ENCODE measurements around the gene SAMD1. TPM values are rescaled to one million over a fixed set of nuclear protein-coding genes. Genes with fewer than 3 reads are reported as not detected.

Gene SAMD1
- polyA plus RNA-seq, 2 of the 4 experiments (the other 2 are of a cell fraction), result 8.4 to 28.9 TPM

DNA sequence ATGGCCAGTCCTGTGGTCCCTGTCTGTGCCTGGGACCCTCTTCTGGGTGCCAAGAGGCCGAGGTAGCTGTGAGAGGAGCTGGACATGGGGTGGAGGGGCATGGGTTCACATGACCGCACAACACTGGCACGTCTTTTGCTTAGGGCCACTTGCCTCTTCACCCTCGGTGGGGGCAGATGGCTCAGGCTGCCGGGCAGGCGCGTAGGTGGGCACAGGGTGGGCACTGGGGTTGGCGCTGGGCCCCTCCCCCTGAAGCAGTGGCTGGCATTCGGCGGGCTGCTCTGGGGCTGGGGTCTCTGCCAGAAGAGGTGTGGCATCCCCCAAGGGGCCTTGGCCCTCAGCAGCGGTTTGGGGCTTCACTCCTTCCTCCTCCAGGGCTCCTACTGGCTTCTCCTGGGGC lies 37.1 kb downstream of the SAMD1 start:
- no peak for FAIRE-seq
- Histone ChIP-seq H3K4me1 (peaks cover 6% of the 10 kb centered on the region), H3K27ac (no peak overlapping the region), H3K9me3 (0 out of 3 replicates have a peak, but pooled peaks cover under 1% of the 10 kb centered on the region), H3K4me2 (no peak overlapping the region), H3K4me3 (no peak overlapping the region)
- WGBS (ENCODE audit: missing lambda C conversion rate), result 92% methylated on average over 2 of the region's 11 CpGs
- TF ChIP-seq NR3C1 (IDR thresholded peaks at IDR 0.05) (no peak), ZC3H11A (IDR thresholded peaks at IDR 0.05) (no peak), RNF2 (IDR thresholded peaks at IDR 0.05; ENCODE audit: borderline replicate concordance, low read depth) (no peak), JUNB (IDR thresholded peaks at IDR 0.05) (no peak), RAD21 (conservative IDR thresholded peaks at IDR 0.05 in 1 of 2, IDR thresholded peaks at IDR 0.05 in 1 of 2) (no peak), FOSL2 (IDR thresholded peaks at IDR 0.05) (no peak), FOSL2 (CRISPR knock-in tag; IDR thresholded peaks at IDR 0.05) (no peak), BHLHE40 (IDR thresholded peaks at IDR 0.05; ENCODE audit: low read depth, low read length) (no peak), KDM5A (IDR thresholded peaks at IDR 0.05) (no peak), SMC3 (IDR thresholded peaks at IDR 0.05) (no peak), FOXS1 (CRISPR knock-in tag; IDR thresholded peaks at IDR 0.05) (no peak), RFX5 (IDR thresholded peaks at IDR 0.05) (no peak), KDM1A (IDR thresholded peaks at IDR 0.05; ENCODE audit: low read depth) (no peak), GATA3 (IDR thresholded peaks at IDR 0.05; ENCODE audit: borderline replicate concordance) (no peak), ZNF302 (CRISPR knock-in tag; IDR thresholded peaks at IDR 0.05) (no peak), MYC (IDR thresholded peaks at IDR 0.05; ENCODE audit: borderline replicate concordance, low read length) (no peak)
- TF ChIP-seq, protein P1, sequence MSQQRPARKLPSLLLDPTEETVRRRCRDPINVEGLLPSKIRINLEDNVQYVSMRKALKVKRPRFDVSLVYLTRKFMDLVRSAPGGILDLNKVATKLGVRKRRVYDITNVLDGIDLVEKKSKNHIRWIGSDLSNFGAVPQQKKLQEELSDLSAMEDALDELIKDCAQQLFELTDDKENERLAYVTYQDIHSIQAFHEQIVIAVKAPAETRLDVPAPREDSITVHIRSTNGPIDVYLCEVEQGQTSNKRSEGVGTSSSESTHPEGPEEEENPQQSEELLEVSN (IDR thresholded peaks at IDR 0.05; ENCODE audit: borderline replicate concordance, low read depth), result no peak
- TF ChIP-seq, protein P2, sequence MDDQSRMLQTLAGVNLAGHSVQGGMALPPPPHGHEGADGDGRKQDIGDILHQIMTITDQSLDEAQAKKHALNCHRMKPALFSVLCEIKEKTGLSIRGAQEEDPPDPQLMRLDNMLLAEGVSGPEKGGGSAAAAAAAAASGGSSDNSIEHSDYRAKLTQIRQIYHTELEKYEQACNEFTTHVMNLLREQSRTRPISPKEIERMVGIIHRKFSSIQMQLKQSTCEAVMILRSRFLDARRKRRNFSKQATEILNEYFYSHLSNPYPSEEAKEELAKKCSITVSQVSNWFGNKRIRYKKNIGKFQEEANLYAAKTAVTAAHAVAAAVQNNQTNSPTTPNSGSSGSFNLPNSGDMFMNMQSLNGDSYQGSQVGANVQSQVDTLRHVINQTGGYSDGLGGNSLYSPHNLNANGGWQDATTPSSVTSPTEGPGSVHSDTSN (IDR thresholded peaks at IDR 0.05), result no peak
- POLR2A ChIA-PET, result no interaction called here
- no peak for ATAC-seq
- CTCF ChIA-PET, result interaction anchor here (0.6 to 1.7 kb wide), 5 partner anchors 8 to 148 kb away, joined by 3 to 9 read pairs (median 6); partner anchors contain the start of gene PALM3
- DNase-seq (ENCODE audit: low read depth in 1 of 2, low spot score in 1 of 2), result no peak

DNA sequence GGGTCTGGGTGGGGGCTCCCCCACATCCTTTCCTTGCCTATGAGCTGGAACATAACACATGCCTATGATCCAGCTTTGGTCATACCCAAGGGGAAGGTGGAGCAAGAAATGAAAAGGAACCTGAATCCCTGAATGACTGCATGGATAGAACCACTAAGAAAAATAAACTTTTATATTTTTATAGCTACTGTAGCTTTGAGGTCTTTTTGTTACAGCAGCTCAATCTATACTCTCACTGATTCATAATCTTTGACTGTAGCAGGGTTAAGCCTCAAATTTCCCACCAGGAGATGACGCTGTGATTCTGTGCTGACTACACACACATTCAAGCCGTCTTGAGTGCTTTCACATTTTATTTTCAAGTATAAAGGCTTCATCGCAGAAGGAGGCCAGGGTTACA lies 37.5 kb downstream of the SAMD1 start:
- Histone ChIP-seq H3K27ac (no peak overlapping the region), H3K4me1 (peaks cover 1% of the 10 kb centered on the region), H3K9me3 (0 out of 3 replicates have a peak, but pooled peaks cover 3% of the 10 kb centered on the region), H3K4me2 (no peak overlapping the region), H3K4me3 (no peak overlapping the region)
- POLR2A ChIA-PET, result no interaction called here
- ATAC-seq, result no peak
- DNase-seq (ENCODE audit: low read depth in 1 of 2, low spot score in 1 of 2), result no peak
- WGBS (ENCODE audit: missing lambda C conversion rate), result 78% methylated on average over 3 of the region's 3 CpGs
- CTCF ChIA-PET, result interaction anchor here (0.6 to 1.8 kb wide), 7 partner anchors 9 to 148 kb away, joined by 3 to 9 read pairs (median 6); partner anchors contain the start of genes IL27RA and PALM3
- no peak for FAIRE-seq
- TF ChIP-seq ZSCAN20 (CRISPR knock-in tag; IDR thresholded peaks at IDR 0.05) (no peak), EHMT2 (IDR thresholded peaks at IDR 0.05; ENCODE audit: low read depth) (no peak), FOXS1 (CRISPR knock-in tag; IDR thresholded peaks at IDR 0.05) (no peak), RNF2 (IDR thresholded peaks at IDR 0.05; ENCODE audit: borderline replicate concordance, low read depth) (no peak), HOXB5 (CRISPR knock-in tag; IDR thresholded peaks at IDR 0.05) (no peak)

DNA sequence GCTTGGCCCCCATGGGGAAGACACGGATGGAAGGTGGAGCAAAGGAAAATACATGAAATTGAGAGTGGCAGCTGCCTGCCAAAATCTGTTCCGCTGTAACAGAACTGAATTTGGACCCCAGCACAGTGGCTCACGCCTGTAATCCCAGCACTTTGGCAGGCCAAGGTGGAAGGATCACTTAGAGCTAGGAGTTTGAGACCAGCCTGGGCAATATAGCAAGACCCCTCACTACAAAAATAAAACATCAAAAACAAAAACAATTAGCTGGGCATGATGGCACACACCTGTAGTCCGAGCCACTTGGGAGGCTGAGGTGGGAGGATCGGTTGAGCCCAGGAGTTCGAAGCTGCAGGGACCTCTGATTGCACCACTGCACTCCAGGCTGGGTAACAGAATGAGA lies 38.1 kb downstream of the SAMD1 start:
- no peak overlapping the region for H3K4me3 ChIP-seq
- WGBS (ENCODE audit: missing lambda C conversion rate), result 76% methylated on average over 6 of the region's 6 CpGs
- POLR2A ChIA-PET, result no interaction called here
- no peaks in the 10 kb centered on the region for H3K4me1 ChIP-seq
- FAIRE-seq (no peak), ATAC-seq (no peak), DNase-seq (ENCODE audit: low read depth in 1 of 2, low spot score in 1 of 2) (no peak)
- CTCF ChIA-PET, result interaction anchor here (0.6 to 1.8 kb wide), 6 partner anchors 9 to 34 kb away, joined by 3 to 9 read pairs (median 6); partner anchors contain the start of genes IL27RA and PALM3
- no peak overlapping the region for H3K4me2 ChIP-seq
- H3K9me3 ChIP-seq, result 0 out of 3 replicates have a peak, but pooled peaks cover 3% of the 10 kb centered on the region
- no peak overlapping the region for H3K27ac ChIP-seq
- no peak for TF ChIP-seq GATA3 (IDR thresholded peaks at IDR 0.05; ENCODE audit: borderline replicate concordance)
- TF ChIP-seq RARB (CRISPR knock-in tag; IDR thresholded peaks at IDR 0.05), result no peak
- TF ChIP-seq HOXB5 (CRISPR knock-in tag; IDR thresholded peaks at IDR 0.05), result no peak
- no peak for TF ChIP-seq ZC3H11A (IDR thresholded peaks at IDR 0.05)
- no peak for TF ChIP-seq JUN (IDR thresholded peaks at IDR 0.05)
- TF ChIP-seq RCOR1 (IDR thresholded peaks at IDR 0.05; ENCODE audit: low read depth, low read length), result no peak
- TF ChIP-seq HOXB13 (CRISPR knock-in tag; IDR thresholded peaks at IDR 0.05; ENCODE audit: low read depth), result no peak
- TF ChIP-seq CHD2 (IDR thresholded peaks at IDR 0.05; ENCODE audit: low read length, partially characterized antibody), result no peak
- TF ChIP-seq, protein P3, sequence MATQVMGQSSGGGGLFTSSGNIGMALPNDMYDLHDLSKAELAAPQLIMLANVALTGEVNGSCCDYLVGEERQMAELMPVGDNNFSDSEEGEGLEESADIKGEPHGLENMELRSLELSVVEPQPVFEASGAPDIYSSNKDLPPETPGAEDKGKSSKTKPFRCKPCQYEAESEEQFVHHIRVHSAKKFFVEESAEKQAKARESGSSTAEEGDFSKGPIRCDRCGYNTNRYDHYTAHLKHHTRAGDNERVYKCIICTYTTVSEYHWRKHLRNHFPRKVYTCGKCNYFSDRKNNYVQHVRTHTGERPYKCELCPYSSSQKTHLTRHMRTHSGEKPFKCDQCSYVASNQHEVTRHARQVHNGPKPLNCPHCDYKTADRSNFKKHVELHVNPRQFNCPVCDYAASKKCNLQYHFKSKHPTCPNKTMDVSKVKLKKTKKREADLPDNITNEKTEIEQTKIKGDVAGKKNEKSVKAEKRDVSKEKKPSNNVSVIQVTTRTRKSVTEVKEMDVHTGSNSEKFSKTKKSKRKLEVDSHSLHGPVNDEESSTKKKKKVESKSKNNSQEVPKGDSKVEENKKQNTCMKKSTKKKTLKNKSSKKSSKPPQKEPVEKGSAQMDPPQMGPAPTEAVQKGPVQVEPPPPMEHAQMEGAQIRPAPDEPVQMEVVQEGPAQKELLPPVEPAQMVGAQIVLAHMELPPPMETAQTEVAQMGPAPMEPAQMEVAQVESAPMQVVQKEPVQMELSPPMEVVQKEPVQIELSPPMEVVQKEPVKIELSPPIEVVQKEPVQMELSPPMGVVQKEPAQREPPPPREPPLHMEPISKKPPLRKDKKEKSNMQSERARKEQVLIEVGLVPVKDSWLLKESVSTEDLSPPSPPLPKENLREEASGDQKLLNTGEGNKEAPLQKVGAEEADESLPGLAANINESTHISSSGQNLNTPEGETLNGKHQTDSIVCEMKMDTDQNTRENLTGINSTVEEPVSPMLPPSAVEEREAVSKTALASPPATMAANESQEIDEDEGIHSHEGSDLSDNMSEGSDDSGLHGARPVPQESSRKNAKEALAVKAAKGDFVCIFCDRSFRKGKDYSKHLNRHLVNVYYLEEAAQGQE (IDR thresholded peaks at IDR 0.05), result no peak
- no peak for TF ChIP-seq EHF (CRISPR knock-in tag; IDR thresholded peaks at IDR 0.05)
- TF ChIP-seq ESRRA (IDR thresholded peaks at IDR 0.05; ENCODE audit: borderline replicate concordance, low read length), result no peak
- no peak for TF ChIP-seq HOXA7 (CRISPR knock-in tag; IDR thresholded peaks at IDR 0.05)
- no peak for TF ChIP-seq SREBF2 (IDR thresholded peaks at IDR 0.05)
- no peak for TF ChIP-seq TFCP2L1 (CRISPR knock-in tag; IDR thresholded peaks at IDR 0.05)
- TF ChIP-seq FOXS1 (CRISPR knock-in tag; IDR thresholded peaks at IDR 0.05), result no peak
- no peak for TF ChIP-seq BHLHE40 (IDR thresholded peaks at IDR 0.05; ENCODE audit: low read depth, low read length)
